Measurements from ENCODE around the gene C16orf74. TPM values are rescaled to one million over a fixed set of nuclear protein-coding genes. Genes with fewer than 3 reads are reported as not detected.
A peak's percentile ranks its signal among the peaks of the same experiment; 100 is the strongest.

The C16orf74 gene
- 4.8 TPM for polyA plus RNA-seq (2013, experiment 1 of 2; ENCODE audit: insufficient read length)
- 3.1 TPM for polyA plus RNA-seq (2013, experiment 2 of 2; ENCODE audit: insufficient read length)

GRCh38 chr16:85750827-85751697 lies at the start of gene C16orf74:
C16orf74 (minus strand) TSS chr16:85751096; CDS start chr16:85735217, 15,879 bp downstream.
- peak; percentile 61 for DNase-seq

- DNase-seq = peak; percentile 29
Observed at GRCh38 chr16:85800321-85800669, 49.4 kb upstream of the C16orf74 start.

GRCh38 chr16:85799497-85800320 lies 48.8 kb upstream of the C16orf74 start, which contains the start of the genes COX4I1 and EMC8:
COX4I1 (plus strand) TSS chr16:85799695; CDS start chr16:85801206, 1,511 bp downstream.
EMC8 (minus strand) TSS chr16:85799544; CDS start chr16:85799295, 249 bp downstream.
- peak; percentile 95 for DNase-seq

- DNase-seq = peak; percentile 22
Observed at GRCh38 chr16:85798901-85799496, 48.1 kb upstream of the C16orf74 start.

- peak; percentile 1 for DNase-seq
Observed at GRCh38 chr16:85798283-85798776, 47.4 kb upstream of the C16orf74 start.

- no peak for DNase-seq
Observed at GRCh38 chr16:85796599-85796998, 45.7 kb upstream of the C16orf74 start.

GRCh38 chr16:85796152-85796551 lies 45.3 kb upstream of the C16orf74 start:
- DNase-seq = no peak

- no peak for DNase-seq
Observed at GRCh38 chr16:85794696-85795095, 43.8 kb upstream of the C16orf74 start.

GRCh38 chr16:85793662-85794298 lies 42.9 kb upstream of the C16orf74 start:
- DNase-seq = no peak

GRCh38 chr16:85789773-85790172 lies 38.9 kb upstream of the C16orf74 start:
- no peak for DNase-seq

- DNase-seq = no peak
Observed at GRCh38 chr16:85788819-85789218, 37.9 kb upstream of the C16orf74 start.

- no peak for DNase-seq
Observed at GRCh38 chr16:85785927-85786326, 35.0 kb upstream of the C16orf74 start.

GRCh38 chr16:85784813-85785212 lies 33.9 kb upstream of the C16orf74 start:
- DNase-seq = no peak

GRCh38 chr16:85783441-85783840 lies 32.5 kb upstream of the C16orf74 start:
- no peak for DNase-seq

- no peak for DNase-seq
Observed at GRCh38 chr16:85782451-85782850, 31.6 kb upstream of the C16orf74 start.

GRCh38 chr16:85781695-85782370 lies 30.9 kb upstream of the C16orf74 start:
- DNase-seq = no peak

- DNase-seq = no peak
Observed at GRCh38 chr16:85781156-85781555, 30.3 kb upstream of the C16orf74 start.

- no peak for DNase-seq
Observed at GRCh38 chr16:85780281-85780680, 29.4 kb upstream of the C16orf74 start.

- no peak for DNase-seq
Observed at GRCh38 chr16:85778873-85779272, 28.0 kb upstream of the C16orf74 start.

GRCh38 chr16:85777583-85778310 lies 26.9 kb upstream of the C16orf74 start:
- DNase-seq = peak; percentile 63

GRCh38 chr16:85774811-85775210 lies 23.9 kb upstream of the C16orf74 start:
- no peak for DNase-seq
